GM20000 (cell line): Measurements from ENCODE around the gene ST13.

ENCODE experiments used
- DNase-seq: peaks from one replicate; pipeline ENCODE4 v3.0.0; 2012; ENCODE audit warnings: low spot score
- TF ChIP-seq, protein P1 (sequence below): IDR thresholded peaks from 2 replicates; pipeline ENCODE4 v1.5.1; 2012; ENCODE audit warnings: mild to moderate bottlenecking, control low read depth; ENCODE audit errors: extremely low read depth, missing control alignments

ST13 gene

GRCh38 chr22:40856513-40857308, at the start of gene ST13, which contains the start of gene XPNPEP3:
Gene ST13 (minus strand): TSS chr22:40856639. CDS start chr22:40856540, 99 bp downstream.
Gene XPNPEP3 (plus strand): TSS chr22:40857148. CDS start chr22:40857182, 34 bp downstream.
- TF ChIP-seq, protein P1, sequence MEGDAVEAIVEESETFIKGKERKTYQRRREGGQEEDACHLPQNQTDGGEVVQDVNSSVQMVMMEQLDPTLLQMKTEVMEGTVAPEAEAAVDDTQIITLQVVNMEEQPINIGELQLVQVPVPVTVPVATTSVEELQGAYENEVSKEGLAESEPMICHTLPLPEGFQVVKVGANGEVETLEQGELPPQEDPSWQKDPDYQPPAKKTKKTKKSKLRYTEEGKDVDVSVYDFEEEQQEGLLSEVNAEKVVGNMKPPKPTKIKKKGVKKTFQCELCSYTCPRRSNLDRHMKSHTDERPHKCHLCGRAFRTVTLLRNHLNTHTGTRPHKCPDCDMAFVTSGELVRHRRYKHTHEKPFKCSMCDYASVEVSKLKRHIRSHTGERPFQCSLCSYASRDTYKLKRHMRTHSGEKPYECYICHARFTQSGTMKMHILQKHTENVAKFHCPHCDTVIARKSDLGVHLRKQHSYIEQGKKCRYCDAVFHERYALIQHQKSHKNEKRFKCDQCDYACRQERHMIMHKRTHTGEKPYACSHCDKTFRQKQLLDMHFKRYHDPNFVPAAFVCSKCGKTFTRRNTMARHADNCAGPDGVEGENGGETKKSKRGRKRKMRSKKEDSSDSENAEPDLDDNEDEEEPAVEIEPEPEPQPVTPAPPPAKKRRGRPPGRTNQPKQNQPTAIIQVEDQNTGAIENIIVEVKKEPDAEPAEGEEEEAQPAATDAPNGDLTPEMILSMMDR: no peak
- DNase-seq: peak; percentile 92

DNA sequence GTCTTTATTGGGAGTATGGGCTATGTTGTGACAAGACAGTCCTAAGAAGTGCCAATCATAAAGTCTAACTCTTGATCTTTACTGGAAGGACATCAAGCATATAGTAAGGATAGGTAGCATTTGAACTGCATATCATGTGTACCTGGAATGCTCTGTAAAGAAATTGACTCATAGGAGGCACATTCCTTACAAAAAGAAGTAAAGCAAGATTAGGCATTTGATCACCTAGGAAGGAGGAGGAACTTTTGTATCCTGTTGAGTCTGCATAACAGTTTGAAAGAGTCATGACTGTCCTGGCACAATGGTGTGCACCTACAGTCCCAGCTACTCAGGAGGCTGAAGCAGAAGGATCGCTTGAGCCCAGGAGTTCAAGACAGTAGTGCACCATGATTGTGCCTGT, 47.7 kb upstream of the ST13 start:
- TF ChIP-seq, protein P1: no peak
- no peak for DNase-seq

DNA sequence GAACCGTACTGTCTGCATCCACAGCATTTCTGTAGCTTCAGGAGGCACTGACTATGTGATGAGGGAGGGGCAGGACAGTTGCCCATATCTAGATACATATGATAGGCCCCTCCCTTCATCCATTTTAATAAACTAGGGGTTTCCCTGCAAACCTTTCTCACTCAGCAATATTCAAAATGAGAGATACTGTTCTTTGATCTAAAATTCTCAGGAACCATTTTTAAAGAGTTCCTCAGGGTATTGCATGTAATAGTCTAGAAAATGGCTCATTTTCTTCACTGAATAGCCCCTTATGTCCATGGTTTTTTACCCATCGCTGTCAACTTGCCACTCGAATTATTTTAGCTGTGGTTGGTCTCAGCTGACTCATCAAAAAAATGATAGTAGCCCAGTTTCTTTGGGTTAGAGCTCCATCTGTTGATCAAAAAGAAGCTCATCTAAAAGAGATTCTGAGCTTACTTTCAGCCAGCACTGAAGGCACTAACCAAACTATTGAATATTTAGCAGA, 42.5 kb upstream of the ST13 start:
- peak; percentile 63 for DNase-seq
- TF ChIP-seq, protein P1: peak; percentile 18

DNA sequence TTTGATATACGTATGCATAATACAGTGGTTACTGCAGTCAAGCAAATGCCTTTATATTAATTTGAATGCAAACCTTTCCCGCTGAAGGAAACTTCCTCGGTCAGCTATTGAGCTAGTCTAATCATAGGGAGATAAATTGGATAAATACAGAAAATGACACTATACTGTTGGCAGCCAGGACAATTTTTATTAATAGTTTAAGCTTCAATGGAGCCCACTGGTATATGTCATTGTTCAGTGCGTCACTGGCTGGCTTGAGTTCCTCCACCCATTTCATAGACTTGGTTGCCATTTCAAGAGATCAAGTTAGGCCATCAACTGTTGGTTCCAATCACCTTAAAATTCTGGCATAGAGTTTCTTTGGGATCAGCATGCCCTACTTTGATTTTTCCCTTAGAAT, 38.0 kb upstream of the ST13 start:
- TF ChIP-seq, protein P1: no peak

DNA sequence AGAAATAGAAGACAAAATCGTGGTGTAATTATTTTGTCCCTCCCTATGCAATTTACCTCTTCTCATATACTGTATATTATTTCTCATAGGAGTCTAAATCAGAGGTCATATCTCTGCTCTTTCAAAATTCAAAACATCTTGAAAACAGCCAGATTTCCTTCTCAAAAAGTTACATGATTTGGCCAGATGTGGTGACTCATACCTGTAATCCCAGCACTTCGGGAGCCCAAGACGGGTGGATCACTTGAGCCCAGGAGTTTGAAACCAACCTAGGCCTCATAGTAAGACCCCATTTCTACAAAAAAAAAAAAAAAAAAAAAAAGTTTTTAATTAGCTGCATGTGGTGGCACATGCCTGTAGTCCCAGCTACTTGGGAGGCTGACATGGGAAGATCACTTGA, 34.4 kb upstream of the ST13 start:
- TF ChIP-seq, protein P1: no peak
- no peak for DNase-seq

More for the DNA sequence above, 38.0 kb upstream of the ST13 start:
- no peak for DNase-seq

DNA sequence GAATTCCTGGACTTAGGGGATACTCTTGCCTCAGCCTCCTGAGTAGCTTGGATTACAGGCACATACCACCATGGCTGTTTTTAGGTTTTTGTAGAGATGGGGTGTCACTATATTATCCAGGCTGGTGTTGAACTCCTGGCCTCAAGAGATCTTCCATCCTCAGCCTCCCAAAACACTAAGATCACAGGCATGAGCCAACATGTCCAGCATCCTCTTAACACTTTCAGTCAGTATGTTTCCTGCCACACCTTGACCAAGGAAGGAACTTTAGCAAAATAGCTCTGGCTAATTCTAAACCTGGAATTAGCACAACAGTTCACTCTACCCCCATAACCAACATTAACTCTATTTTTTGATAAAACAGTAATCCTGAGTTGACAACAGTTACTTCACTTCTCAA, 32.7 kb upstream of the ST13 start:
- TF ChIP-seq, protein P1: no peak

DNA sequence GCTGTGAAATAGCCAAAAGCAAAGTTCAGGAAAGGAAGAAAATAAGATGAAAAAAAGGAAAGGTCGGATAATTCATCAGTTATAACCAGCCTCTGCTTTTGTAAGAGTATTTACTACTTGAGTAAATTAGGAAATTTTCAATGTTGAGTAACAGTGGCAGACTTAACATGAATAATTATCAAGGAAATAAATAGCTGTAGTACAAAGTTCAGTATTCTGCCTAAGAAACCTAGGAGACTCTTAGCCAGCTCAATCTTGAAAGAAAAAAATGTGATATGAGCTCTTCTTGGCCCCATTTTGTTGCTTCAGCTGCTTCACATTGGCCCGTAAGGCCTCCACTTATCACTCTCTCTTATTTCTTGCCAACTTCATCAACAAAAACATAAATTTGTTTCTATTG, 22.5 kb upstream of the ST13 start:
- TF ChIP-seq, protein P1: no peak
- DNase-seq: no peak

More for the DNA sequence above, 32.7 kb upstream of the ST13 start:
- DNase-seq: no peak
